ENCODE data around the gene TMX2. TPM values are rescaled to one million over a fixed set of nuclear protein-coding genes. Genes with fewer than 3 reads are reported as not detected.
"Not testable (repeated sequence)": the region's sequence is repeated elsewhere in the genome, so short reads cannot be mapped to it uniquely, and the experiment has no call there.

The TMX2 gene, protein sequence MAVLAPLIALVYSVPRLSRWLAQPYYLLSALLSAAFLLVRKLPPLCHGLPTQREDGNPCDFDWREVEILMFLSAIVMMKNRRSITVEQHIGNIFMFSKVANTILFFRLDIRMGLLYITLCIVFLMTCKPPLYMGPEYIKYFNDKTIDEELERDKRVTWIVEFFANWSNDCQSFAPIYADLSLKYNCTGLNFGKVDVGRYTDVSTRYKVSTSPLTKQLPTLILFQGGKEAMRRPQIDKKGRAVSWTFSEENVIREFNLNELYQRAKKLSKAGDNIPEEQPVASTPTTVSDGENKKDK
- 37.7 and 54.2 TPM in 2 replicates for total RNA-seq

DNA sequence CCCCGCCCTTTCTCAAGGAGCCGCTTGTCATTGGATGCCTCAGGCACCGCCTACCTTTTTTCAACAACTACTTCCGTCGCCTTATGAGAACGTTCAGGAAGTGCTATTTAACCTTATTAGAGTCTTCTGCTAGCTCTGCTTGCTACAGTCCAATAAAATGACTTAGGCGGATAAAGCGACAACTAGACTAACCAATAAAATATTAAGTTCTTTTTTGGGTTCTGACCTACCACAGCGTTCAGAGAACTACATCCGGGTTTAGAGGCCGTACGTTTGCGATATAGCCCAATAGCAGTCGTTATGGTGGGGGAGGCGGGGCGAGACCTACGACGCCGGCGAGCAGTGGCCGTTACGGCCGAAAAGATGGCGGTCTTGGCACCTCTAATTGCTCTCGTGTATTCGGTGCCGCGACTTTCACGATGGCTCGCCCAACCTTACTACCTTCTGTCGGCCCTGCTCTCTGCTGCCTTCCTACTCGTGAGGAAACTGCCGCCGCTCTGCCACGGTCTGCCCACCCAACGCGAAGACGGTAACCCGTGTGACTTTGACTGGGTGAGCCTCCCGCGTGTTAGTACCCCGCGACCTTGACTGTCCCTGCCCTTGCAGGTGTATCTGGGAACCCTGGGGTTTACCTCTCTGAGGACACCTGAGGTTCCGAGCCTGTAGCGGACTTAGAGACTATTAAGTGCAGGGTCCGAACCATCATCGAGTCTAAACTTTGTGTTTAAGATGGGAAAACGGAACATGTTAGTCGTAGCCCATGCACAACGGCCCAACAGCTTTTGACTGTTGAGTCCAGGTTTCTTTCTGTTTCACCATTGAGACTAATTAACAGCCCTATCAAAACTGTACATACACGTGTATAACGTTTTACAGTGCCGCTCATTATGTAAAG lies at the start of gene TMX2:
Gene TMX2, plus strand, starts transcription at position 338 of the 895 bp plus-strand sequence. Its CDS starts 26 bp downstream, at position 364.
- peak; percentile 98 to 99 for DNase-seq (ENCODE audit: low read depth in 2 of 2)

DNA sequence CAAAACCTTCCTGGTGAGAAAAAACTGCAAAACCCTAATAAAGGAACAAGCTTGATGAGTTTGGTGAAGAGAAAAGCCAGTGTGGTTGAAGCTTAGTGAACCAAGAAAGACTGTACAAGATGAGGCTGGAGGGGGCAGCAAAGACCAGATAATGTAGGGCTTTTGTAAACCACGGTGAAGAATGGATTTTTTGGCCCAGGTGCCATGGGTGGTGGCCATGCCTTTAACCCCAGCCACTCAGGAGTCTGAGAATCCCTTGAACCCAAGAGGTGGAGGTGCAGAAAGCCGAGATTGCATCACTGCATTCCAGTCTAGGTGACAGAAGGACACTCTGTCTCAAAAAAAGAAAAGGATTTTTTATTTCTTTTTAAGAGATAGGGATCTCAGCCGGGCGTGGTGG lies 49.5 kb upstream of the TMX2 start:
- DNase-seq (ENCODE audit: low read depth in 2 of 2) = no peak

DNA sequence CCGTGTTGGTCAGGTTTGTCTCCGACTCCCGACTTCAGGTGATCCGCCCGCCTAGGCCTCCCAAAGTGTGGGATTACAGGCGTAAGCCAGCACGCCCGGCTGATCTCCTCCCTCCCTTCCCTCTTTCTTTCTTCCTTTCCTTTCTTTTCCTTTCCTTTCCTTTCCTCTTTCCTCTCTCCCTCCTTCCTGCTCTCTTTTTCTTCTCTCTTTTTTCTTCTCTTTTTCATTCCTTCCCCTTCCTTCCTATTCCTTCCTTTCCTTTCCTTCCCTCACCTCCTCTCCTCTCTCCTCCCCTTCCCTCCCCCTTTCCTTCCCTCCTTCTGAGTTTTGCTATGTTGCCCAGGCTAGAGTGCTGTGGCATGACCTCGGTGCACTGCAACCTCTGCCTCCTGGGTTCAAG lies 48.4 kb upstream of the TMX2 start:
- DNase-seq (ENCODE audit: low read depth in 2 of 2) = no peak

DNA sequence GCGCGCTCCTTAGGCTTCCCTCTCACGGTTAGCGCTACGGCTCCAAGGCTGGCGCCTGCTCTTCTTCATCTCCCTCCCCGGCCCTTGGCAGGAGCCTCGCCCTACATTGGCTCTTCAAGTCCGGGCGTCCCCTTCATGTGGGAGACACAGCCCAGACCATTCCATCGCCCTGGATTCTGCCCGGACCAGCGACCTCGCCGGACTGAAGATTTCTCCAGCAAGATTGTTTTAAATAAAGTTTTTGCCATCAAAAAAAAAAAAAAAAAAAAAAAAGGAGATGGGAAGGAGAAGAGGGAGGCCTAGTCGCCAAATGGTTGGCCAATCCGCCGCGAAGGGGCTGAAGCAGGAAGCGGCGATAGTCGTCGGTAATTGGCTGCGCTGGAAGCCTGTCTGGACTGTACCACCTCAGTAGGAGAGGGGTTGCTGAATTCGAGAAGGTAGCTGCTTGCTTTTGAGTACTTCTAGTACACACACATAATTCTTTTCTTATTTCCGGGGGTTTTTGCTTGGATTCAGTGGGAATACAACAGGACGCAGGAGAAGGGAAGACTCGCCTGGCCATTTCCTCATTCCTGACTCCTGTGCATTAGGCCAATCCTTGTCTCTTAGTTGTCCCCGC lies 45.2 kb upstream of the TMX2 start:
- peak; percentile 99 to 100 for DNase-seq (ENCODE audit: low read depth in 2 of 2)

DNA sequence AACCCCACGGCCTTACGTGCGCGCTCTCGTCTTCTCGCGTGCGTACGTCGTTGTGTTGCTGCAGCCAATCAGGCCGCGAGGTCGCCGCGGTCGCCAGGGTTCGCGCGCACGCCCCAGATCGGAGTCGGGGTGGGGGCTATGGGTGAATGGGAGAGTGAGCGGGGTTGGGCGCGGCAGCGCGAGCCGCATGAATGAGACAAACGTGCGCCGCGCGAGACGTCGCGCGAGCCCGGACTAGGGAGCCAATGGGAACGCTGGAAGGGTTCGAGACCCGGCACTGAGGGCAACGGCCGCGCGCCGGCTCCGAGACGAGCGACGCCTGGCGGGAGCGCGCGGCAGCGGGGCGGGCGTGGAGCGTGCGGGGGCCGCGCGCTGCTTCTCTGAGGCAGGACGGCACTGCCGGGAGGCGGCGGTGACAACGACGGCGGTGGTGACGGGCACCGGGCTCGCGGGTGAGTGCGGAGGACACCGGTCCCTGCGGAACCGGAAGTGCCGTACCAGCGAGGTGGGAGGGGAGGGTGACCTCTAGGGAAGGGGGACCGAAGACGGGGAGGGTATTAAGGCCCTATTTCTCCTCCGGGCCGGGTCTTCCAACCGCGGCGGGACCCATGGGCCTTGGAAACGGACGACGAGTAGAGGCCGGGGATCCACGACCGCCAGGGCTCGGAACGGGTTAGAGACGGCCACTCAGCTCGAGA lies 44.5 kb upstream of the TMX2 start, which contains the start of gene ZDHHC5:
Gene ZDHHC5, plus strand, starts transcription at position 379 of the 698 bp plus-strand sequence. CDS start 4,977 bp downstream, outside the sequence.
- peak; percentile 100 for DNase-seq (ENCODE audit: low read depth in 2 of 2)

DNA sequence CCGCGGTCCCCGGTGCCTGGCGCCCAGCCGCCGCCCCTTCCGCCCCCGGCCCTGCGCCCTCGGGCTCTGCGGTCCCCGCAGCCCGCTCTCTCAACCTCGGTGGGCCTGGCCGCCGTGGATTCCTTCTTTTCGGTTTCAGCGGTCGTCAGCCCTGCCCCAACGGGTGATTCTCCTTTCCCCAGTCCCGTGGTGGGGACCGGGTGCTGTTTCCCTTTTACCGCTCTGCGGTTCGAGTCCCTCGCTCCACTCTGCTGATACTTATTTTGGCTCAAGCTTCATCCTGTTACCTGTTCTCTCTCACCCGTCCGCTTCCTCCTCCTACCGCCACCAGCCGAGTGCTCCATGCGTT lies 44.0 kb upstream of the TMX2 start:
- DNase-seq (ENCODE audit: low read depth in 2 of 2) = peak; percentile 26 to 68

DNA sequence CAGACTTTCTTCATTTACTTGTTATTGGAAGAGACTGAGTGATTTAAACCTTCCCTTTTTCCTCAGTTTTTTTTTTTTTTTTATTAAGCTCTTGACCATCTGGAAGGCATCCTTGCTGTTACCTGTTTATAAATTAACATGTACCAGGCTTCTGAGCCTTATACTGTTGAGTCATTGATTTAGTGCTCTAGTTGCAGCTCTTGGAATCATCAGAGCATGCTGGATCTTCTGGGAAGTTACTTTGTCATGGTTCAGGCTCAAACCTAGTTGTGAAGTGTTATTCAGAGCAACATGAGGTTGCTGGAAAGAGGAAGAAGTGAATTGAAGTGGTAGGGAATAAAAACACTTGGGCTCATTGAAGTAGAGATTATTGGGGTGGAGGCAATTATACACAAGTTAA lies 38.1 kb upstream of the TMX2 start:
- no peak for DNase-seq (ENCODE audit: low read depth in 2 of 2)

DNA sequence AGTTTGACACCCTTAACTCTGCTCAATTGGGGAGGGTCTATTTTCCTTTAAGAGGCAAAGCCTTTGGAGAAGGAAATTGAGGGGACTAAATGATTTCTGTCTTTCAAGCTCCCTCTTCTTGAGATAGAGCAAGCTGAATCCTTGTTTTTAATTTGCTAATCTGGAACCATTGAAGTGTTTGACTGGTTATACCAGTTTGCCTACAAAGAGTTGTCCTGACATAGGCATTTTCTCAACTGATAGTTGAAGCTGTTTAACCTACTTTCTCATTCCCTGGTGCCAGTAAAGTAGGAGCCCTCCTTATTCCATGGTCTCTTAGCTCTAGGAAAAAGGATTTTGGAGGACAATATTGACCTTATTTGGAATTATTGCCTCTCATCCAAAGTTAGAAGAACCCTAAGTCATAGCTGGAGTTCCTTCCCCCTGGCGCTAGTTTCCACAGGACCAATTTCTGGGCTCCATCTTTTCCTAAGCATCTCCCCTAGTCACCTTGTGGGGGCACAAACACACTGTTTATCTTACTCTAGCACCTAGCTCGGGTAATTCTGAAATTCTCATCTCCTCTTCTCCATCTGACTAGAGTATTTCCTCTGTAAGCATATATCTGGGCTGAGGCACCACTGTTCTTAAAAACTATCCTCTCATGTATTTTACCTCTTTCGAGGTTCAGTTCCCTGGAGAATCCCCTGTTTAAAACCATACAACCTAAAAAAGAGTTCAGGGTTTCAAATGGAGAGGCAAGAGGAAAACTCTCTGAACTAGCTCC lies 37.0 kb upstream of the TMX2 start:
- DNase-seq (ENCODE audit: low read depth in 2 of 2) = no peak

DNA sequence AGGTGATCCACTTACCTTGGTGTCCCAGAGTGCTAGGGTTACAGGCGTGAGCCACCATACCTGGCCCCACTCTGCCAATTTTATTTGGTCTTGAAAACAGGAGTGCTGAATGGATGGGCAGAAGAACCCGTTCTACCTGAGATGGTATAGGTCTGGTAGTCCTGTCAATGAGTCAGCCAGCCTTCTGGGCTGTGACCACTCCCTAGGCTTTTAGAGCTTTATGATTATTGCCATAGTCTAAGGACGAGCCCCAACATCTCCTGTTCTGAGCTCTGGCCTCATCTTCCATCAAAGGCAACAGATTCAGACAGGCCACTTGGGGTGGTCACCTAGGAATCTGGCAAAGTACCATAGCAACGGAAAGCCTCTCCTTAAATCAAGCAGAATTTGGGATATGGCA lies 33.0 kb upstream of the TMX2 start:
- no peak for DNase-seq (ENCODE audit: low read depth in 2 of 2)

DNA sequence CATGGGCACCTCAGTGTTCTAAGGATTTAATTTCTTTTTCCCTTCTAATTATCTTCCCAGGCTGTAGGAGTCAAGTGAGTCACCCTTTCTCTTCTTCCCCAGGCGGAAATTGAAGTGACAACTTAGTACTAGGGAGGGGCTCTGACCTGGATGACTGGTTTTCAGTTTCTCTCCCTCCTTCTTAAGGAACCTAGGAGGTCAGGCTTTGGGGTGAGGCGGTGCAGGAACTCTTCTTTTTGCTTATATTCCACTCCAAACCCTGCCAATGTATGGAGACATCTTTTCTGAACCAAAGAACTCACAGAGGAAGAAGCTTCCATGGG lies 31.9 kb upstream of the TMX2 start:
- DNase-seq (ENCODE audit: low read depth in 2 of 2) = peak in 1 of 2 donors; percentile 71

DNA sequence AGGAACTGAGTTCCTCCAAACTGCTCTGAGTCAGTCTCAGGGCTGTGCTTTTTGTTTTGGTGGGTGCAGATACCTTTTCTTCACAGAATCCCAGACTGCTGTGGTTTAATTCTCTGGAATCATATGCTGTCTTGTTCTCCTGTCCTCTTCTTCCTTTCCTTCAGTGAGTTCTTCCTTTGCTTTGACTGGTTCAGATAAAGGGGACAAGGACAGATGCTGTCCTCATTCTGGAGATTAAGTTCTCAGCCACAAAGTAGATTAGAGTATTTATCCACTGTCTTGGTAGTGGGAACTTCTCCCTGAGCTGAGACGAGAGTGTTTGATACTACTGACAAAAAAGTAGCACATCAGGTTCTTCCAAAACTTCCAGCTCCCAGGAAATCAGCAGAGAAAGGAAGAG lies 31.2 kb upstream of the TMX2 start:
- DNase-seq (ENCODE audit: low read depth in 2 of 2) = no peak

DNA sequence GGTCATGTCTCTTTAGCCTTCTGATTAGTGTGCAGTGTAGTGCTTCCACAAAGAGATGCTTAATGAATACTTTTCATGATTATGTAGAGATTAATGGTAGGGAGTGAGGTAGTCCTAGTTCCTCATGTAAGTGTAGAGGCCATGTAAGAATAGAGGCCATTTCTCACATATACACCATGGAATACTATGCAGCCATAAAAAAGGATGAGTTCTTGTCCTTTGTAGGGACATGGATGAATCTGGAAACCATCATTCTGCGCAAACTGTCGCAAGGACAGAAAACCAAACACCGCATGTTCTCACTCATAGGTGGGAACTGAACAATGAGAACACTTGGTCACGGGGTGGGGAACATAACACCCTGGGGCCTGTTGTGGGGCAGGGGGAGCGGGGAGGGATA lies 21.9 kb upstream of the TMX2 start:
- not testable (repeated sequence) for DNase-seq (ENCODE audit: low read depth in 2 of 2)

DNA sequence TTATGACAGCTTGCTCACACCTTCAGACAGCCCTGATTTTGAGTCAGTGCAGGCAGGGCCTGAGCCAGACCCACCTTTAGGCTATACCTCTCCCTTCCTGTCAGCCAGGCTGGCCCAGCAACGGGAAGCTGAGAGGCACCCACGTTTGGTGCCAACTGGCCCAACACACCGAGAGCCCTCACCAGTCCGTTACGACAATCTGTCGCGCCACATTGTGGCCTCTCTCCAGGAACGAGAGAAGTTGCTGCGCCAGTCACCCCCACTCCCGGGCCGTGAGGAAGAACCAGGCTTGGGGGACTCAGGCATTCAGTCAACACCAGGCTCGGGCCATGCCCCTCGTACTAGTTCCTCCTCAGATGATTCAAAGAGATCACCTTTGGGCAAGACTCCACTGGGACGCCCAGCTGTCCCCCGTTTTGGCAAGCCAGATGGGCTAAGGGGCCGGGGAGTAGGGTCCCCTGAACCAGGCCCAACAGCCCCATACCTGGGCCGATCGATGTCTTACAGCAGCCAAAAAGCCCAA lies 13.5 kb upstream of the TMX2 start:
- DNase-seq (ENCODE audit: low read depth in 2 of 2) = no peak

DNA sequence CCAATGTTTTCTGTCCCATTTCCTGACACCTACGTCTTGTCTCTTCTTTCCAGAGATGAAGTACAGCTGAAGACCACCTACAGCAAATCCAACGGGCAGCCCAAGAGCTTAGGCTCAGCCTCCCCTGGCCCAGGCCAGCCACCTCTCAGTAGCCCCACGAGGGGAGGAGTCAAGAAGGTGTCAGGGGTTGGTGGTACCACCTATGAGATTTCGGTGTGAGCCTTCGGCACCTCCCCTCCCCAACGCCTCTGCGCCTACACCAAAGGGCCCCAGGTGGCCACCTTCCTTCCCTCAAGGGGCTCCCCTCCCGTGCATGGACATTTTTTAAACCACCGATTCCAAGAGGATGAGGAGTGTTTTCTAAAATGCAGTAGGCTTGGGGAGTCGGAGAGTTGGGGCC lies 12.6 kb upstream of the TMX2 start:
- DNase-seq (ENCODE audit: low read depth in 2 of 2) = no peak

DNA sequence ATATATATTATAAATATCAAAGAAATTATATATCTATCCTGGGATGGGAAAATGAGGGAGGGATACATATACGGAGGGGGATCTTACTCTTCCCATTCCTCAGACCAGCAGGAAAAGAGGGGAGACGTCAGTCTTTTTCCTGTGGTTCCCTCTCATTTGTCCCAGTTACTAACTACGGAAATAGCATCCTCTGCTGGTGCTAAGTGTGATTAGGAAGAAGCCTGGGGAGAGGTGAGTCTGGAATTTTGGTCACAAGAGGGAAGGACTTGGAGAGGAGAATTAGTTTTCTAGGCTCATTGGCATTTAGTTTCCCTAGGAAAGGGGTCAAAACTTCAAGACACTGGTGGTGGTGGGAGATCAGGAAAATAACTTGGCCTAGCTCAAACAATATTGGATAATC lies 12.0 kb upstream of the TMX2 start:
- no peak for DNase-seq (ENCODE audit: low read depth in 2 of 2)

DNA sequence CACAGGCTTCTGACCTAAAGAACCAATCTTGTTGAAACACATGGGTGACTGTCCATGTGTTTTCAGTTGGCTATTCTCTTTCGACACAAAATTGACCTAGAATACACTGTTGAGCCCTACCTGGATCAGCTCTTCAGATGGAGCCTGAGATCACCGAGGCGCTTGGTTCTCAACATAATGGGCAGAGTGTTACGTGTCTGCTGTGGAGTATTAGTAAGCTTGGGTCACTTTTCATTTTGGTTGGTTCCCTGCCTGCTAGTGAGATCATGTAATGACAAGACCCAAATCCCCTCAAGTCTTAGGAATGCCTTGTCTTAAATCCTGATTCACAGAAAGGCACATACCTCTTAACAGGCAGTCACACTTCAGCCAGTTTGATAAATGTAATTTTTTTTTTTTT lies 9.1 kb upstream of the TMX2 start:
- no peak for DNase-seq (ENCODE audit: low read depth in 2 of 2)

DNA sequence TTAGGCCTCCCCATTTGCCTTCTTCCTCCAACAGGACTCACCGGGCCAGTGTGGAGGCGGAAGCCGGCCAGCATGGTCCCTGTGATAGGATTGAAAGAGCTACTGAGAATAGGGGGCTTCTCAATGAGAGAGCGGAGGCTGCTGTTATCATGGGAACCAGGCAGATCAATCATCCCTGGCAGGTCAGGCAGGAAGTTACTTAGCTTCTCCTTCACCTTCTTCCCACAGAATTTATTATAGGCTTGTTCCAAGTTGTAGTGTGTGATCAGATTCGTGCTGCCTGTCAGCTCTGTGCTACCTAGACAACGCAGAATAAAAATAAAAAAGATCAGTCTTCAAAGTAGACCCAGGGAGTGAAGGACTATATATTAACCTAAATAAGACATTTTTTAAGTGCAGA lies 7.5 kb upstream of the TMX2 start:
- no peak for DNase-seq (ENCODE audit: low read depth in 2 of 2)

DNA sequence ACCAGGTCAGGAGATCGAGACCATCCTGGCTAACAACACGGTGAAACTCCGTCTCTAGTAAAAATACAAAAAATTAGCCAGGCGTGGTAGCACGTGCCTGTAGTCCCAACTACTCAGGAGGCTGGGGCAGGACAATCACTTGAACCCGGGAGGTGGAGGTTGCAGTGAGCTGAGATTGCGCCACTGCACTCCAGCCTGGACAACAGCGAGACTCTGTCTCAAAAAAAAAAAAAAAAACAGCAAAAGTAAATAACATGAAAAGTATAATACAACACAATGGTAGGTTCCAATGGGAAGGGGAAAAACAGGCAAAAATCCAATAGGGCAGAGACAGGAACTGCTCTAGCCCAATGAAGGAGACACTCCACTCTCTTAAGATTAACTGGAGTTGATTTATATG lies 7.0 kb upstream of the TMX2 start:
- DNase-seq (ENCODE audit: low read depth in 2 of 2) = not testable (repeated sequence)

DNA sequence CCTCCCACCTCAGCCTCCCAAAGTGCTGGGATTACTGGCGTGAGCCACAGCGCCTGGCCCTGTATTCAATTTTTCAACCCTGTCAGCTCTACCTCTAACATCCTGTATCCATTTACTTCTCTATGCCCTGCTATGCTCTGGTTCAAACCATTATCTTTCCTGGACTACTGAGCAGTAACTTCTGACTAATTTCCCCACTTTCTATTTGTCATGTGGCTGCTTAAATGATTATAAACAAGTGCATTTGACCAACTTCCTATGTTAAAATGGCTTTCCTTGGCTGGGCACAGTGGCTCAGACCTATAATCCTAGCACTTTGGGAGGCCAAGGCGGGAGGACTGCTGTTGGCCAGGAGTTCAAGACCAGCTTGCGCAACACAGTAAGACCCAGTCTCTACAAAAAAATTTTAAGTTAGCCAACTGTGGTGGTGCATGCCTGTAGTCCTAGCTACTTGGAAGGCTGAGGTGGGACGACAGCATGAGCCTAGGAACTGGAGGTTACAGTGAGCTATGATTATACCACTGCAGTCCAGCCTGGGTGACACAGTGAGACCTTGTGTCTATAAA lies 2.5 kb upstream of the TMX2 start:
- peak in 1 of 2 donors; percentile 37 for DNase-seq (ENCODE audit: low read depth in 2 of 2)

DNA sequence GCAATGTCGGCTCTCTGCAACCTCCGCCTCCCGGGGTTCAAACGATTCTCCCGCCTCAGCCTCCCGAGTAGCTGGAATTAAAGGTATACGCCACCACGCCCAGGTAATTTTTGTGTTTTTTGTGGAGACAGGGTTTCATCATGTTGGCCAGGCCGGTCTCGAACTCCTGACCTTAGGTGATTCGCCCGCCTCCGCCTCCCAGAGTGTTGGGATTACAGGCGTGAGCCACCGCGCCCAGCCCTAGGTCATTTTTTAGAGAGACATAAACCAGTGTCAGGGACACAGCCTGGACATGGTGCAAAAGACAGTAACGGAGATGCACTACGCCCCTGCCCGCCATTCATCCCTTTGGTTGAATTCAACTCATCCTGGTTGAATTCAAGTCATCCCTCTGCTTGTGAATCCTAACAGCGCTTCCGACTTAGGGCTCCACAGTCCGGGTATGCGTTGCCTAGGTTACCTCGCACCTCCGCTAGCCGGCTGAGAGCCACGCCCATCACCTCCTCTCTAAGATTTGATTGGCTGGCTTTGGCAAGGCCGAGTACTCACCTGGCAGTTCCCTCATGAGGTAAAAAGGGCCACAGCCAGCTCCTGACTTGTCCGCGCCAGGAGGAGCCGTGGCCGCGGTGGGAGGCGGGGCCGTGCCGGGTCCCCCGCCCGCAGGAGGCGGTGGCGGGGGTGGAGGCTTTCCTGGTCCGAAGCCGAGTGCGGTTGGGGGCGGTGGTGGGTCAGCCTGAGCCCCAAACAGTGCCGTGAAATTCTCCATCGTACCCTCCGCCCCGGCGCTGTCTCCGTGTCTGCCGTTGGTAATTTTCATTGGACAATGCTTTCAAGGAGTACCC lies 758 bp upstream of the TMX2 start, which contains the start of gene MED19:
Gene MED19, minus strand, starts transcription at position 802 of the 842 bp plus-strand sequence. Its CDS starts 36 bp downstream, at position 766.
- DNase-seq (ENCODE audit: low read depth in 2 of 2) = peak; percentile 75 to 86
